HG03103 (cell line): ENCODE data around the gene RRP1B.

Experiments used
- ATAC-seq: cut with Tn5 transposase; IDR thresholded peaks from one replicate; pipeline ENCODE4 v1.9.1; 2021; ENCODE audit warnings: low read depth; ENCODE audit not compliant: unreplicated experiment

Gene RRP1B

DNA sequence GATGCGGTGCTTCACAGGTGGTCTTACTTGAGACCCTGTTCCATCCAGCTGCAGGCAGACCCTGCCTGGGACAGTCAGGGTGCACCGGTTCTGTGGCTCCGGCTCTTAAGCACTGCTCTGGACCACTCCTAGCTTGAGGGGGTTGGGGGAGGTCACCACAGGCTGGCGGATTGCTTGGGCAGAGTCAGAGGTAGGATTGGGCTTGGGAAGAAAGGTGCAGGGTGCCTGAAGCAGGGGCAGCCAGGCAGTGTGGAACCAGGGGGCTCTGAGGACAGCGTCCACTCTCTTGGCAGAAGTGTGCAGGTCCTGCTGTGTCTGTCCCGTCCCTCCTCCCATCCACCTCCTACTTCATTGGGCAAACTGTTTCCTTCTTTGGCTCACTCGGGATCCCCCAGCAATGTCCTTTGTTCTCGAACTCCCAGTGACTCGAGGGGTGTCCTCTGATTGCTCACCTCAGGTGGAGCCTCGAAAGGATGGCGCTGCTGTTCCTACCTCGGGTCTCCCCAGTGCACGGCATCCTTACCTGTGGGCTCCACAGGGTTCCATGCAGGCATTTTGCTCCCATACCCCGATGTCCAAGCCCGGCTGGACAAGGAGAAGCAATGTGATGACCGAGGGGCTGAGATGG, 61.3 kb downstream of the RRP1B start:
- no peak for ATAC-seq

DNA sequence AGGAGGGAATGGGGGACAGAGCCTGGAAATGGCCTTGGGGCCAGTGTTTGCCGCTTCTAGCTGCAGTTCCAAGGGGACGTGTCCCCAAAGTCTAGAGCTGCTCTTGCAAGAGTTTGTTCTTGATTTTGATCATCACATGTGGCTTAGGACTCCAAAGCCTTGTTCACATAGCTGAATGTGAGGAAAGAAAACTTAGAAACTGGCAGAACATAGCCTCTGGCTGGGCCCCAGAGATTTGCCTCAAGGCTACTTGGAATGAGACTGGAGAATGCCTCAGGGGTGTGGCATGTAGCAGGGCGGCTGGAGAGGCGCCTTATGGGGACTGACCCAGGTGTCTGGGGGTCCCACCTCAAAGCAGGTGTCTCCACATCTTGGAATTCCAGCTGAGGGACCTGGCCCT, 61.8 kb downstream of the RRP1B start:
- no peak for ATAC-seq

DNA sequence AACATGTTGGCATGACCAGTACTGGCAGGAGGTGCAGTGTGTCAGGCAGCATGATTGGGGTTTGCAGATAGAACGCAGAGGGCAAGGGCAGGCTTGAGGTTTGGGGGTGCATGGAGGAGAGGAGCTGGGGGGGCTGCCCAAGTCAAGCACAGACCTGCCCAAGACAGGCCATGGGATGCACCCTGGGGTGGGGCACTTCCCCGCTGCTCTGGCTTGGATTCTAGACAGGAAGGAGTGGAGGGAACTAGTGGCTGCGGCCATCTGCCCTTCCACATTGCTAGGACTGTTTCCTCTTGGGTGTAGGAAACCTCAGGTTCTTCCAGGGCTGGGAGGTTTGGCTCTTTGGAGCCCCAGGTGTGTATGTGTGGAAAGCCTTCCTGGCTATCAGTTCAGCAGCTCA, 62.6 kb downstream of the RRP1B start:
- ATAC-seq: no peak

DNA sequence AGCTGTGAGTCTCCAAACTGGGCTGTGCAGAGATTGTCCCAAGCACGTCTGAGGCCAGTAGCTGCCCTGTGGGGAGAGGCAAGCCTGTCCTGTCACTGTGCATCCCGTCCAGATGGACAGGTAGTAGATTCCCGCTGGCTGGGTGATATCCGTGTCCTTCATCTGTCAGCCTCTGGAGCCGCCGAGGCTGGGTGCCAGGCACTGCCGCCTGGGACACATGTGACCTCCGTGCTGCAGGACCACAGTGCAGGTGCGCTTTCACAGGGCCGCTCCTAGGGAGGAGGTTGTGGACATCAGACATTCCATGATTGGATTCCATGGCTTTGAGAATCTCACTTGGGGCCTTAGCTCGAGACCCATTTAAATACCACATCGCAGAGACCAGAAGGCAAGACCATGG, 64.3 kb downstream of the RRP1B start:
- ATAC-seq: no peak

- ATAC-seq: no peak
Measured at GRCh38 chr21:43726686-43727518, 67.5 kb downstream of the RRP1B start.

DNA sequence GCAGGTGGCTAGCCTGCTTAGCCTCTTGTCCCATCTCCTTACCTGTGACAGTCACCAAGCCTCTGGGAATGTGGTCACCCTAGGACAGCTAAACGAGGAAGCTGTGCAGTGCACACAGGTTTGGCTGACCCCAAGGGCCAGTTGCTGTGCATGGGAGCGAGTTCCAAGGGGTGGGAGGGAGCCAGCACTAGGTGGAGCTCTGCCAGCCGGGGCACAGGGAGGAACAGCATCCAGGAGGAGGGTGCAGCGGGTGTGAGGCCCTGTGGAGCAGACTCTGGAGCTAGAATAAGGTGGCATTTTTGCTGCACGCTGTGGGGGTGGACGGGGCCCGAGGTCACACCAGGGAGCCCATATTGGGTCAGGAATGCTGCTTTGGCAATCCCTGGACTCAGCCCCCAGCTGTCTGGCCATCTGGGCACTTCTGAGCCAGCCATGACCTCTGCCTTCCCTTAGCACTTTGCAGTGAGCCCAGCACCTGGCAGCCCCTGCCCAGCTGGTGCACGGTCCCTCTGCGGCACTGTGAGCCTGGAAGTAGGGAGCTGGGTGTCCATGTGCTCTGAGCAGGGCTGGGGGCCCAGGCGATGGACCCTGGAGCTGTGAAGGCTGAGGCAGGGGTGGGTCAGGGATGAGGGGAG, 68.3 kb downstream of the RRP1B start:
- ATAC-seq: no peak

- ATAC-seq: no peak
Measured at GRCh38 chr21:43728154-43728466, 68.8 kb downstream of the RRP1B start.

DNA sequence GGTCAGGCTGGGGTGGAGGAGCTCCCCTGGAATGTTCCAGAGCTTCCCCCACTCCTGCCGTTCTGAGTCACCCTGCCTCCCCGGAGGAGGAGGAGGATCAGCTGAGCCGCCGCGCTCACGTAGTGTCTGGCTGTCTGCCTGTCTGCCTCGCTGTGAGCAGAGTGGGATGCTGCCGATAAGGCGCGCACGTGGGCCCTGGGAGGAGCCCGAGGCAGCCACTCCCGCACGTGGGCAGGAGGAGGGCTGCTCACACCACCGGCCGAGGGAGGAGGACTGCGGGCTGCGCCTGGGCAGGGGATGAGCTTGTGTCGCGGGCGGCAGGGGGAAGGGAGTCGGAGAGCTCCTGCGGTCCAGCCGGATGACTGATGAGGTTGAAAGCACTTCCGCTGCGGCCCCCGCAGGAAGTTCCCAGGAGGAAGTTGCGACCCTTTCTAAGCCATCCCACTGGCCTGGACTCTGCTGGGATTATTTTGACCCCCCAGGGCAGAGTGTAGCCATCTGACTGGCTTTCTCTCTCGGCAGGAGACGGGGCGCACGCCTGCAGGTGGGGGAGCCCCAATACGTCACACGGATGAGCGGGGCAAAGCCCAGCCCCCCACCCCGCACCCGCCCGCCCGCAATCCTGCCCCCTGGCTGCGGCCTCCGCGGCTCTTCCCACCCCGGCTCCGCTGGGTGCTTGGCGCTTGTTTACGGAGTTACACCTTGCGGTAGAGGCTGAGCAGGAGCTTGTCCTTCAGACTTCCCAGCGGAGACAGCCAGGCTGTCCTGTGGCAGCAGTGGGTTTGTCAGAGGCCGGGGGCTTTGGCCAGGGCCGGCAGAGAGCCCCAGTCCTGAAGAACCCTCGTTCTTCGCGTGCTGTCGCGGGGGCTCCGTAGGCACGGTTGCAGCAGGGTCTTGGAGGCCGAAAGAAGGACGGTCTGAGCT, 69.4 kb downstream of the RRP1B start:
- peak; percentile 55 for ATAC-seq

DNA sequence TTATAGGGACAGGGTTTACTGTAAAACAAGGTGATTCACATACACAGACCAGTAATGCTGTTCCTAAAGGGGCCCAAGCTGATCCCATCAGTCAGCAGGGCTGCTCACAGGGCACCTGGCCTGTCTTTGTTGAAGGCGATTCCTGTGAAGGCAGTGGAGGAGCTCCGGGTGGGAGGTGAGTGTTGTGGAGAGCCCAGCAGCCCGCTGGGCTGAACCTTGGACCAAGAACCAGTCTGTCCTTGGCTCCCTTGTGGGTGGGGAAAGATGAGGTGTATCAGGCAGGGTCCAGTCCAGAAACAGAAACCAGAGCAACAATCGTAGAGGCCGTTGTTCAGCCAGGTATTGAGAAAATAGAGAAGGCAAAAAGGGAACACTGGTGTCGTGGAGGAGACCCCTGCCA, 72.1 kb downstream of the RRP1B start:
- ATAC-seq: no peak

GRCh38 chr21:43731891-43732711, 72.7 kb downstream of the RRP1B start:
- ATAC-seq: no peak

- ATAC-seq: no peak
Measured at GRCh38 chr21:43733060-43733459, 73.7 kb downstream of the RRP1B start.

DNA sequence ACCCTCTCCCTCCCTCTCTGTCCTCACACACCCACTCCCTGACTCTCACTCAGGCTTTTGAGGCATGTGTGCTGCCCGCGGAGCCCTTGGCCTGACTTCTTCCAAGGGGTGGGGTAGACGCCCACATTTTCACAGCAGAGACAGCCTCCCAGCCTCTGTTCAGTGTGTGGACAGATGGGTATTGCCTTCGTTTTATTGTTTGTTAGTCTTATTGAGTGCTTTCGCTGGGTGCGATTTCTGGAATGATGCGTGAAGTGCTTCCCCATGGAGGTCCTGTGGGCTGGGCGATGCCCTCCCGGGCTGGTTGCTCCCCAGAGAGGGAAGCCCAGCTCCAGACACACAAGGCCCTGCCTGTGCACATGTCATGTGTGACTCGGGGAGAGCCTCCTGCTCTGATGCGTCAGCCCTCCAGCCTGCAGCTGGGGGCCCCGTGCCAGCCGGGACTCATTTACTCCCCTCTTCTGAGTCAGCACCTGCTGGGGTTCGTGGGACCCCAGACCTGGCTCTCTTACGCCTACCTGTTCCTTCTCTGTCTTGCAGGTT, 74.2 kb downstream of the RRP1B start:
- no peak for ATAC-seq

DNA sequence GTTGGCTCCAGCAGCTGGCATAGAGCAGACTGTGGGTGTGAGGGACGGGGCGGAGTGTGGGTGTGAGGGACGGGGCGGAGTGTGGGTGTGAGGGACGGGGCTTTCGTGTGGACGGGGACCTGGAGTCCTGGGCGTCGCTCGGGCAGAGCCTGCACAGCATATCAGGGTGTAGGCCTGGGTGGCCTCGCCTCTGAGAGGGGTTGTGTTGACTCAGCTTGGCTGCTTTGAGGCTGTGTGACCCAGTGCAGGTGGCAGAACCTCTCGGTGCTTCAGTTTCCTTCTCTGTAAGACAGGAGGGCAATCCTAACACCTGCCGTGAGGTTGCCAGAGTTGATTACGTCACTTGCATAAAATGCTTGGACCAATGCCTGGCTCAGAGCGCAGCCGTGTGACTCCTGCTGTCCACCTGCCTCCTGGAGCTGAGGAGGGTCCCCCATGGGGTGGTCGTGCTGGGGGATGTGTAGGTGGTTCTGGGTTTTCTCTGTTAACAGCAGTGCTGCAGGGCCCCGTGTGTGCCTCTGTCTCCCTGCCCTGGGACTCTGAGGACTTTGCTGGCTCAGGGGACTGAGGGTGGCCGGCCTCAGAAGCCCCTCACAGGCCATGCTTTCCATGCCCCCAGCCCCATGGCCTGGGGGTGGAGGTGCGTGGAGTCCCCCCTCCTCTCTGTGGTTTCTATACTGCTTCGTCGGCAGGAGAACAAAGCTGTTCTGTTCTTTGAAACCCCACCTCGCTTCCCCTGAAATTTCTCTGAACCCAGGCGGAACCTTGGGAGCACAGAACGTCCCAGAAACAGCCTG, 75.0 kb downstream of the RRP1B start:
- ATAC-seq: no peak

DNA sequence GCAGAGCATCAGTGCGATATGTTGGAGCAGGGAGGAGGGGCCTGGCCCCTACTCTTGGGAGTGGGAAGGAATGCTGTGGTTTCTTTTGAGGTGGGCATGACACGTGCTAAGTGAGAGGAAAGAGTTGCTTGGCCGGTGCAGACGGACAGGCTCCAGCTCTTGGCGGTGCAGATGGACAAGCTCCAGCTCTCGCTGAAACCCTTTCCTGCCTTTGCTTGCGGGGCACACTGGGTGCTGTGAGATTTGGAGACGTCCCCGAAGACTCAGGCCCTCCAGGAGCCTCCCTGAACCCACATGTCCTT, 75.5 kb downstream of the RRP1B start:
- ATAC-seq: no peak

DNA sequence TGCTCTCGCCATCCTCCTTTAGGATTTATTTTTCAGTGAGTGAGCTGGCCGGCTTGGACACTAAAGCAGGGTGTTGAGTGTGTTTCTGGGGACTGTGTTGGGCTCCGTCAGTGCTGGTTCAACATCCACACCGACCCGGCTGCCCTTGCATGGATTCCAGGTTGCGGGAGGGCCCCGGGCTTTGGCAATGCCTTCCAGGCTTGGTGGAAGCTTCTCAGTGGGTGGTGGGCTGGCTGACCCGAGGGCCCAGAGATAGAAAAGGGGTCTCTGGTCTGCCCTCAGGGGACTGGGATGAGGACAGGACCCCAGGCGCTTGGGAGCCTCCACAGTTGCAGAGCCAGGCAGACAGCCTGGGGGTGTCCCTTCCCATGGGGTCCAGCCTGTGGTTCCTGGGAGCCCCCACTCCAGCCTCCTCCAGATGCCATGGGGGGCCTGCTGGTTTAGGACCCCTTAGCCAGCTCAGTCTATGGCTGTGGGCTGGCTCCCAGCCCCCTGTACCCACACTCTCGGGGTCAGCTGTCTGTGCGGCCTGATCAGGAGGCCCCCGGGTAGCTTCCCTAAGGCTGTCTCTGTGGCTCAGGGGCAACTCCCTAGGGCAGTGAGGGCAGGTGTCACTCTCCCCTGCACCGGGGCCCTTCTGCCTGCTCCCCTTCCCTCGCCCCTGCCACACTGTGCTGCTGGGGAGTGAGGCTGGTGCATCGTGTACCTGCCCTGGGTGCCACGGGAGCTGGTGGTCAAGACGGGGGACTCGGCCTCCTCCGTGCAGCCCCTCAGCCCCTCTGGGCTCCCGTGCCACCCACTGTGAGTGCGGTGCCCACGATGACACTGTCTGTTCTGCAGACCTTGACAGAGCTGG, 76.1 kb downstream of the RRP1B start:
- ATAC-seq: no peak

DNA sequence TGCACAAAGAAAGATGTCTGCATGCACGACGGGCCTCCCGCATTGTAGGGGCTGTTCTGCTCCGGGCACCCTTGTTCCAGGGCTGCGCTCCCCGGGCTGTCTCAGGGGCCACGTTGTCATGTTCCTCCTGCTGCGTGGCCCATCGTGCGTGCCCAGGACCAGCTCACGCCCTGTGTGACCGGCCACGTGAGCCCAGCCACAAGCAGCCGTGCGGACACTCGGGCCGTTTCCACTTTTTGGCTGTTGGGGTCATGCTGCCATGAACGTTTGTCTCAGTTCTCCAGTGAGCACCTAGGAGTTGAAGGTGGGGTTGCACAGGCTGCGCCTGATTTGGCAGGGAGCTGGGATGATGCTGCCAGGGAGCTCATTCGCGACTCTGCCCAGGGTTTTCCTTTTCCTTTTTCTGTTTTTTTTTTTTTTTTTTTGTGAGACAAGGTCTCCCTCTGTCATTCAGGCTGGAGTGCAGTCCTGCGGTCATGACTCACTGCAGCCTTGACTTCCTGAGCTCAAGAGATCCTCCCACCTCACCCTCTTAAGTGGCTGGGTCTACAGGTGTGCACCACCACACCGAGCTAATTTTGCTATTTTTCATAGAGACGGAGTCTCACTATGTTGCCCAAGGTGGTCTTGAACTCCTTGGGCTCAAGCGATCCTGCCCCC, 77.0 kb downstream of the RRP1B start:
- ATAC-seq: no peak

- no peak for ATAC-seq
Measured at GRCh38 chr21:43737158-43737950, 78.0 kb downstream of the RRP1B start.
